ENCODE measurements around the gene FAM204A. TPM values are rescaled to one million over a fixed set of nuclear protein-coding genes. Genes with fewer than 3 reads are reported as not detected.

Gene FAM204A
- total RNA-seq, 1 donor from 2014 or later: 71.8 TPM

GRCh38 chr10:118309911-118310310 lies 32.2 kb downstream of the FAM204A start:
- no peak overlapping the region for H3K27ac Mint-ChIP-seq
- no peaks in the 10 kb centered on the region for H3K27me3 Mint-ChIP-seq
- ChIA-PET CTCF (no interaction called here), POLR2A (interaction anchor here (0.7 kb wide), 2 partner anchors 27 to 839 kb away, joined by 3 to 4 read pairs; no protein-coding TSS in a partner anchor)
- peaks cover 86% of the 10 kb centered on the region for H3K36me3 Mint-ChIP-seq (ENCODE audit: low read depth)
- H3K4me3 Mint-ChIP-seq: no peak overlapping the region
- intact Hi-C loops (cut with micrococcal nuclease): no loop called here
- no peaks in the 10 kb centered on the region for H3K9me3 Mint-ChIP-seq
- DNase-seq (no peak), ATAC-seq (ENCODE audit: low read depth) (no peak)
- TF ChIP-seq CTCF (IDR thresholded peaks at IDR 0.05): no peak
- no peaks in the 10 kb centered on the region for H3K4me1 Mint-ChIP-seq

- intact Hi-C loops (cut with micrococcal nuclease): no loop called here
- no peak for DNase-seq
- no peaks in the 10 kb centered on the region for H3K4me1 Mint-ChIP-seq
- H3K36me3 Mint-ChIP-seq (ENCODE audit: low read depth): peaks cover 84% of the 10 kb centered on the region
- no peaks in the 10 kb centered on the region for H3K27me3 Mint-ChIP-seq
- H3K27ac Mint-ChIP-seq: no peak overlapping the region
- ChIA-PET POLR2A (no interaction called here), CTCF (no interaction called here)
- H3K9me3 Mint-ChIP-seq: no peaks in the 10 kb centered on the region
- ATAC-seq (ENCODE audit: low read depth): no peak
- TF ChIP-seq CTCF (IDR thresholded peaks at IDR 0.05): no peak
- H3K4me3 Mint-ChIP-seq: no peak overlapping the region
Measured at GRCh38 chr10:118308664-118309063, 33.5 kb downstream of the FAM204A start.

- TF ChIP-seq CTCF (IDR thresholded peaks at IDR 0.05): no peak
- intact Hi-C loops (cut with micrococcal nuclease): no loop called here
- ATAC-seq (ENCODE audit: low read depth) (no peak), DNase-seq (no peak)
- Mint-ChIP-seq H3K4me1 (no peaks in the 10 kb centered on the region), H3K4me3 (no peak overlapping the region), H3K36me3 (ENCODE audit: low read depth) (peaks cover 76% of the 10 kb centered on the region), H3K9me3 (no peaks in the 10 kb centered on the region), H3K27me3 (no peaks in the 10 kb centered on the region), H3K27ac (no peak overlapping the region)
- POLR2A ChIA-PET: no interaction called here
- CTCF ChIA-PET: no interaction called here
Measured at GRCh38 chr10:118307859-118308258, 34.3 kb downstream of the FAM204A start.

GRCh38 chr10:118307220-118307619 lies 34.9 kb downstream of the FAM204A start:
- CTCF ChIA-PET: no interaction called here
- Mint-ChIP-seq H3K36me3 (ENCODE audit: low read depth) (peaks cover 69% of the 10 kb centered on the region), H3K4me3 (no peak overlapping the region), H3K27me3 (no peaks in the 10 kb centered on the region), H3K27ac (no peak overlapping the region), H3K4me1 (no peaks in the 10 kb centered on the region), H3K9me3 (no peaks in the 10 kb centered on the region)
- ATAC-seq (ENCODE audit: low read depth) (no peak), DNase-seq (no peak)
- intact Hi-C loops (cut with micrococcal nuclease): no loop called here
- TF ChIP-seq CTCF (IDR thresholded peaks at IDR 0.05): no peak
- POLR2A ChIA-PET: no interaction called here

- Mint-ChIP-seq H3K27ac (no peak overlapping the region), H3K9me3 (no peaks in the 10 kb centered on the region), H3K27me3 (no peaks in the 10 kb centered on the region), H3K36me3 (ENCODE audit: low read depth) (peaks cover 55% of the 10 kb centered on the region), H3K4me1 (no peaks in the 10 kb centered on the region), H3K4me3 (no peak overlapping the region)
- no peak for TF ChIP-seq CTCF (IDR thresholded peaks at IDR 0.05)
- ChIA-PET POLR2A (no interaction called here), CTCF (no interaction called here)
- DNase-seq (no peak), ATAC-seq (ENCODE audit: low read depth) (no peak)
- intact Hi-C loops (cut with micrococcal nuclease): no loop called here
Measured at GRCh38 chr10:118305730-118306129, 36.4 kb downstream of the FAM204A start.

Data from activated B cell treated with CpG ODN at 0.5 μM for 24 hours (primary cell).